ENCODE data around the gene CPSF3. TPM values are rescaled to one million over a fixed set of nuclear protein-coding genes. Genes with fewer than 3 reads are reported as not detected.

The CPSF3 gene
- total and polyA plus RNA-seq, 2 of the 8 experiments (the other 6 are each of a cell fraction or from before 2014, with no cell fraction given) = 44.5 to 93.3 TPM

DNA sequence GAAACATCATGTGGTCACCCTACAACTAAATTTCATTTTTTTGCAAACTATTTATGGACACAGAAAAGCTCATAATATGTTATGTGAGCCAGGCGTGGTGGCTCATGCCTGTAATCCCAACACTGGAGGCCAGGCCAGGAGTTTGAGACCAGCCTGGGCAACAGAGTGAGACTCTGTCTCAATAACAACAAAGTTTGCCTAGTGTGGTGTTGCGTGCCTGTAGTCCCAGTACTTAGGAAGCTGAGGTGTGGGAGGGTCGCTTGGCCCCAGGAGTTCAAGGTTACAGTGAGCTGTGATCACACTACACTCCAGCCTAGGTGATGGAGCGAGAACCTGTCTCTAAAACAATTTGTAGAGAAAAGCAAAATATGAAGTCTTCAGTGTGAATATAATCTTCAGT is 56.7 kb downstream of the CPSF3 start (continued):
- TF ChIP-seq, protein P1, sequence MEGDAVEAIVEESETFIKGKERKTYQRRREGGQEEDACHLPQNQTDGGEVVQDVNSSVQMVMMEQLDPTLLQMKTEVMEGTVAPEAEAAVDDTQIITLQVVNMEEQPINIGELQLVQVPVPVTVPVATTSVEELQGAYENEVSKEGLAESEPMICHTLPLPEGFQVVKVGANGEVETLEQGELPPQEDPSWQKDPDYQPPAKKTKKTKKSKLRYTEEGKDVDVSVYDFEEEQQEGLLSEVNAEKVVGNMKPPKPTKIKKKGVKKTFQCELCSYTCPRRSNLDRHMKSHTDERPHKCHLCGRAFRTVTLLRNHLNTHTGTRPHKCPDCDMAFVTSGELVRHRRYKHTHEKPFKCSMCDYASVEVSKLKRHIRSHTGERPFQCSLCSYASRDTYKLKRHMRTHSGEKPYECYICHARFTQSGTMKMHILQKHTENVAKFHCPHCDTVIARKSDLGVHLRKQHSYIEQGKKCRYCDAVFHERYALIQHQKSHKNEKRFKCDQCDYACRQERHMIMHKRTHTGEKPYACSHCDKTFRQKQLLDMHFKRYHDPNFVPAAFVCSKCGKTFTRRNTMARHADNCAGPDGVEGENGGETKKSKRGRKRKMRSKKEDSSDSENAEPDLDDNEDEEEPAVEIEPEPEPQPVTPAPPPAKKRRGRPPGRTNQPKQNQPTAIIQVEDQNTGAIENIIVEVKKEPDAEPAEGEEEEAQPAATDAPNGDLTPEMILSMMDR (IDR thresholded peaks at IDR 0.05; ENCODE audit: control extremely low read depth in 1 of 3, insufficient read depth in 1 of 3, low read depth in 1 of 3, low read length in 3 of 3) = no peak
- TF ChIP-seq, protein P2, sequence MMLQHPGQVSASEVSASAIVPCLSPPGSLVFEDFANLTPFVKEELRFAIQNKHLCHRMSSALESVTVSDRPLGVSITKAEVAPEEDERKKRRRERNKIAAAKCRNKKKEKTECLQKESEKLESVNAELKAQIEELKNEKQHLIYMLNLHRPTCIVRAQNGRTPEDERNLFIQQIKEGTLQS (IDR thresholded peaks at IDR 0.05; ENCODE audit: insufficient read depth, low read depth, low read length) = no peak
